DMS53 (cell line): Measurements from ENCODE around the gene GYS1.

ENCODE experiments used
- DNase-seq: peaks from one replicate; lab custom pipeline; 2025; lab: John Stamatoyannopoulos, UW

The GYS1 gene

DNA sequence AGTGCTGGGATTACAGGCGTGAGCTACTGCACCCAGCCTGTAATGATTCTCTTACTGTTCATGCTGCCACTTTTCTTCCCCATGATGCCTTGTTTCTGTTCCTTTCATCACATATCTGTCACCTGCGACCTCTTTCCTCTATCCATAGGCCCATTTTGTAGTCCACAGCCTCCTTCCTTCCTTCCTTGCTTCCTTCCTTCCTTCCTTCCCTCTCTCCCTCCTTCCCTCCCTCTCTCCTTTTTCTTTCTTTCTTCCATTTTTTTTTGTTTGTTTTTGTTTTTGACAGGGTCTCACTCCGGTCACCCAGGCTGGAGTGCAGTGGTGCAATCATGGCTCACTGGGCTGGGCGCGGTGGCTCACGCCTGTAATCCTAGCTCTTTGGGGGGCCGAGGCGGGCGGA, 4.2 kb downstream of the GYS1 start:
- no peak for DNase-seq

DNA sequence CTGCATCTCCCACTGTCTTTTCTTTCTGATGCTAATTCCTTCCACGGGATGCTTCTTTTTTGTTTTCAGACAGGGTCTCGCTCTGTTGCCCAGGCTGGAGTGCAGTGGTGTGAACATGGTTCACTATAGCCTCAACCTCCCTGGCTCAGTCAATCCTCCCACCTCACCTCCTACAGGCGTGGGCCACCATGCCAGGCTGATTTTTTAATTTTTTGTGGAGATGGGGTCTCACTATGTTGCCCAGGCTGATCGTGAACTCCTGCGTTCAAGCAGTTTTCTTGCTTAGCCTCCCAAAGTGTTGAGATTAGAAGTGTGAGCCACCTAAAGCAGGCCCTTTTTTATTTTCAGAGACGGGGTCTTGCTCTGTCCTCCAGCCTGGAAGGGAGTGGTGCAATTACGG, 4.8 kb downstream of the GYS1 start:
- no peak for DNase-seq

DNA sequence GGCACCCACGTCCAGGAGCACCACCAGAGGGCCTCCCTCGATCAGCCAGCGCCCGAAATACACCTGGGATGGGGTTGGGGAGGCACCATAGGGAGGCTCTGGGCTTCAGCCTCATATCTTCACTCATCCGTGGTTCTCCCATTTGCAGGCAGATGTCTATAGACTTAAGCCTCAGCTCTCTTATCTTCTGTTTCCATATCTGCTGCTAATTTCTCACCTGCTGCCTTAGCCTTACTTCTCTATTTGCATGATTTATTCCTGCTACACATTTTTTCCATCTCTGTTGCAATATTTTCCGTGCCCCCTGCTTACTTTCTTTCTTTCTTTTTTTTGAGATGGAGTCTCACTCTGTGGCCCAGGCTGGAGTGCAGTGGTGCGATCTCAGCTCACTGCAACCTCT, 5.8 kb downstream of the GYS1 start:
- no peak for DNase-seq

DNA sequence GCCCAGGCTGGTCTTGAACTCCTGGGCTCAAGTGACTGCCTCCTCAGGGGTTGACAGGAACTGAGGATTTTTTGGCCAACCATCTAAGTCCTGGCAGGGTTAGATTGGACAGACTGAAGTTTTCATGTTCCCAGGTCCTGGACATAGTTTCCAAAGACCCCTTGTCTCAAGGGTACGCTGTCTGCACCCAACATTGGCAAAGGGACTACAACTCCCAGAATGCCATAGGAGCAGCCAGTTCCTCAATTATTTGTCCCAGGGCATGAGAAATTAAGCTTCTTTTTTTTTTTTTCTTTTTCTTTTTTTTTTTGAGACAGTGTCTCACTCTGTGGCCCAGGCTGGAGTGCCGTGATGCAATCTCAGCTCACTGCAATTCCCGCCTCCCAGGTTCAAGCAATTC, 6.9 kb downstream of the GYS1 start:
- no peak for DNase-seq

DNA sequence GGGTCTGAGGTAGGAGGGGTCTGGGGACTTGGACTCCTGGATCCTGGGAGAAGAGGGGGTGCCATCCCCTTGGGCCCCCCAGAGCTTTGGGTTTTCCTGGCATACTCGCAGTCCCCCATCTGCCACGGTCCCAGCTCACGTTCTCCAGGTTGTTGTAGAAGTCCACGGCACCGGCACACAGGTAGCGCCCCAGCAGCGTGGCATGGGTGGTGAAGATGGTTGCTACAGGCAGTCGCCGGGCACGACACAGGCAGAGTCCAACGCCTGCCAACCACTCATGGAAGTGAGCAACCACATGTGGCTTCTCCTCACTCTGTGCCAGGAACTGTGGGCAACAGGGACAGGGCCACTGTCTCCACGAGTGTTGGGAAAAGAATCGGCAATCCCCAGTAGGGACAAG, 7.4 kb downstream of the GYS1 start:
- no peak for DNase-seq

DNA sequence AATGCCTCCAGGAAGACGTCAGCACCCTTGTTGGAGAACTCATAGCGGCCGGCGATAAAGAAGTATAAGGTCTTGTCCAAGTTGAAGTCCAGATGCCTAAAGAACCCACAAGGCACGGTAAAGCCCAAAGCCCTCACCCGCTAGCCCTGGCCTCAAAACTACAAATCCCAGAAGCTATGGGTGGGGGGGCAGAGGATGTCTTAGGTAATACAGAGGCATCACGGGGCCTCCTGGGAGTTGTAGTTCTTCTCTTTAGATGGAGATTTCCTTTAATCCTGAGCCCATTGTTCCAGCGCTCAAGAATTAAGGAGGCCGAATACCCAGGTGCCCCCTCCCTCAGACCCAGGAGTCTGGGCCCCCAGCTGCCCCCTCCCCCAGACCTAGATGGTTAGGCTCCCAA, 10.8 kb downstream of the GYS1 start:
- DNase-seq, result peak; percentile 43

DNA sequence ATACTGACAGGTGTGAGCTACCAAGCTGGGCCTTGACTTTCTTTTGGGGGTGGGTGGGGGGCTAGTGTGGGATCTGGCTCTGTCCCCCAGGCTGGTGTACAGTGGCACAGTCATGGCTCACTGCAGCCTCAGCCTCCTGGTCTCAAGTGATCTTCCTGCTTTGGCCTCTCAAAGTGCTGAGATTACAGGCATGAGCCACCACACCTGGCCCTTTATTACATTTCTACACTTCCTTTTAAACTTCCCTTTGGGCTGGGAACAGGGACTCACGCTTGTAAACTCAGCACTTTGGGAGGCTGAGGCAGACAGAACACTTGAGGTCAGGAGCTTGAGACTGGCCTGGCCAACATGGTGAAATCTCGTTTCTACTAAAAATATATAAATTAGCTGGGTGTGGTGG, 16.0 kb downstream of the GYS1 start:
- DNase-seq, result no peak

DNA sequence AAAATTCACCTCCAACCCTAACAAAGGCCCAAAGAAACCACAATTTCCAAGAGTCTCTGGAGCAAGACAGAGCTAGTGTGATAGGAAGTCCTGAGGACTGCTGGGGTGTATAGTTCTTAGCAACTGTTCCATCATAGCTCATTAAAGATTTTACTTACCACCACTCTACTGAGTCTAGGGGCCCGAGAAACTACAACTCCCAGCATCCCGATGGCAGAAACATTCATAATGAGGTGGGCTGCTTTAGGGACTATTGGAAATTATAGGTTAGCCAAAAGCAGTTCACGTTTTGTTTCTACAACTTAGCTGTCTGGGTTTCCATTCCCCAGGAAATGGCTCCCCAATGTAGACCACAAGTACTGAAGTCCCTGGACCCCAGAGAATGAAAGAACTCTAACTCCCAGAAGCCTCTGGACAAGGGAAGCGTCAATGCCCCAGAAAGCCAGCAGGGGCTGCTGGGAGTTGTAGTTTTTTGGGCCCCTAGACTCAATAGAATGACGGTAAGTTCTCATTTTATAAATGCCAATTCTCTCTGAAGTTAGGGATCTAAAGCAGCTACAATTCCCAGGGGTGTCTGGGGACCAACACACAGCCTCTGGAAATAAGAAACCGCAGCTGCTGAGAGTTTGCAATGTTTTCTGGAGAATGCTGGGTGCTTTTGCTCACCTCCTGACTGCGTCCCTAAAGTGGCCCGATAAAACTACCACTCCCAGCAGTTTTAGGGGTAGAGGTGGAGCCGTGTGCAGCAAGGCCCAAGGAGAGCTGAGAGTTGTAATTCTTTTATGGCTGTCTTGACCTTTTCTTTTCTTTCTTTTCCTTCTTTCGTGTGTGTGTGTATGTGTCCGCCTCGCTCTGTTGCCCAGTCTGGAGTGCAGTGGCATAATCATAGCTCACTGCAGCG, 16.9 kb downstream of the GYS1 start:
- peak; percentile 55 for DNase-seq

DNA sequence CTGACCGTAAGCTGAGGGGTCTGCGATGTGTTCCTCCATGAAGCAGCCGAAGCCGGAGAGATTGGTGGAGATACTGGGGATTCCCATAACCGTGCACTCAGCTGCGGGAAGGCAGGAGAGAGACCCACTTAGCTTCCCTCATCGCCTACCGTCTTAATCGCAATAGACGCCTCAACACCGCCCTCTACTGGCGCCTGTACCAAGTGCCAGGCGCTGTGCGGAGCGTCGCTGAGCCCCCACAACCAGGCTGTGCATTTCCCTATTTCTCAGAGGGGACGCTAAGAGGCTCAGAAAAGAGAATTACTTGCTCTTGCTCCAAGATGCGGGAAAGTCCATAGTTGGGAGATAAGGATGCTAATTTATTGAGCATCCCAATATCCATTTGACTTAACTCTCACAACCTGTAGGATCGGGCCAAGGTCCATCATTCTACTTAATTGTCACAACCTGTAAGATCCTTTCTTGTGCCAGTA, 22.1 kb downstream of the GYS1 start:
- DNase-seq, result peak; percentile 92

DNA sequence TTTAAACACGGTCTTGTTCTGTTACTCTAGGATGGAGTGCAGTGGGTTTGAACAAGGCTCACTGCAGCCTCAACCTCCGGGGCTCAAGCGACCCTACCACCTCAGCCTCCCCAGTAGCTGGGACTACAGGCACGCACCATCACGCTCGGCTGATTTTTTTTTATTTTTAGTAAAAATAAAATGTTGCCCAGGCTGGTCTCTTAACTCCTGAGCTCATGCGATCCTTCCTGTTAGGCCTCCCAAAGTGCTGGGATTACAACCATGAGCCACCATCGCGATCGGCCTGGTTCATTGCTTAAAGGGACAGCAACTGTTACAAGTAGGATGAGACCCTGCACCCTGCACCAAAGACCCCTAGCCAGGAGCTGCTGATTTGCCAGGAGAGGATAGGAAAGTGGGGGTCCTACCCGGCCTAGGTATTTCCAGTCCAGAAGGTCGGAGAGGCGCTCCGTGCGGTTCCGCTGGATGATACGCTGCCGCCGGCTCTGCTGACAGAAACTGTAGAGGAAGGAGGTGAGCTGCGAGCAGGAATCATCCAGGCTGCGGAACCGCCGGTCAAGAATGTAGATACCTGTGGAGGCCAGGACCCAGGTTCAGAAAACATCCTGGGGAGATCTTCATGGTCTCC, 22.9 kb downstream of the GYS1 start:
- DNase-seq, result no peak

DNA sequence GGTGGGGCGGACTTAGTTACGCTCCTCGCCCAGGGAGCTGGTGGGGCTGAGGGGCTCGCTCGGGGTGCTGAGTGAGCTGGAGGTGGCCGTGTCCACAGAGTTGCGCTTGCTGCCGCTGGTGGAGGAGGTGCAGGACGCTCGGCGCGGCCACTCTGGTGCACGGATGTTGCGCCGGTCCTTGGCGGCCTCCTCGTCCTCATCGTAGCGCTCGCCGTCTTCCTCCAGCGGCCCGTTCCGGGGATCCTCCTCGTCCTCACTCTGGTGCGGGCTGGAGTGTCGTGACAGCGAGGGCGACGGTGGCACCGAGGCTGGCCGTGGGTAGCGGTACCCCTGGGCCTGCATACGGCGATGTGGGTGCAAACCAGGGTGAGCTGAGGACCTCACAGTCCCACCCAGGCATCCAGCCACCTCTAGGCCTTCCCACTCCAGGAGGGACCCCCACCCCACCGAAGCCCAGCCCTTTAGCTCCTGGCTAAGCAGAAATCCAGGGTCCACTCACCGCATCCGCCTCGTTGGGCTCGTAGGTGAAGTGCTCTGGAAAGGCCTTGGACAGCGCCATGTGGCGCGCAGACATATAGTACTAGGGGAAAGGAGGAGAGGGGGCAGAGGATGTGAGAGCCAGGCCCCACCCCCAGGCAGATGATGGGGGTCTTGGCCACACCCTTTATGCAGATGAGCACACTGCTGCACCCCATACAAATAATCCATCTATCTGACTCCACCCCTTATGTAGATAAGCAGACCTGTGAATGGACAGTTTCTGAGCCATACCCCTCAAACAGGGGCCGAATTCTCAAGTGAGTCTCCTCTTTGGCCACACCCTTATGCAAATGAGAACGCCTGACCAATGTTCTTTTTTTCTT, 23.6 kb downstream of the GYS1 start:
- peak; percentile 35 for DNase-seq

DNA sequence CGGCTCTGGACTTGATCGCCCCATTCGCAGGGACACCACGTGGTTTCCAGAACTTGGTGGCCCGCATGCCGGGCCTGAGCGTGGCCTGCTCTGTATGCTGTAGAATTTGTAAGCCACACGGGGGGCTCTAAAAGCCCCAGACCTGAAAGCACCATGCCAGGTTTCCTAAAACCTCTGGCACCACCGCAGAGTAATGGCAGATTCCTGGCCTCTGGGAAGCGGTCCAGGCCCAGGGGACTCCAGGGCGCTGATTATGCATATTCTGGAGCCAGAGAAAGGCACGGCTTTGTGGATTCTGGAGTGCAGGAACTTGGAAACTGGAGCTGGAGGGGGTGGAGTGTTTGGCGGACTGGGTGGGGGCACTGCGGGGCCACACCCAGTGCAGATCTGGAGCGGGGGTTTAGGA, 24.3 kb downstream of the GYS1 start:
- no peak for DNase-seq

DNA sequence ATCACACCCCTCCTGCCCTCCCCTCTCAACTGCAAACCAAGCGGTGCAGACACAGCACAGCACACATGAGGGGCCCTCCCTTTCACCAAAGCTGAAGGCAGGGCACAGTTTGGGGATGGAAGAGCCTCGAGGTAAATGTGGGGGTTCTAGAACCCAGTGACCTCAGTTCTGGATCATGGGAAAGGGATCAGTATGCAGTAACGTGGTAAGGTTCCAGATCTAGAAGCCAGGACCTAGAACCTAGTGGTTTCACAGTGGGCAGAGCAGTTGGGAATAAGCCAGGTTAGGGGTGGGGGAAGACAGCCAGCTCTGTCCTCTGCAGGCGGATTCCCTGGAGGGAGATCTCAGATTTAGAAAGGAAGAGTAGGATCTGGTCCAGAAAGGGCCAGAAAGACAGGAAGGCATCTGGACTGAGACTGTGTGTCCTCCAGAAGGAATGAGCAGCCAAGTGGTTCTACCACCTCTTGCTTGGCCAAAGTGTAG, 24.9 kb downstream of the GYS1 start:
- peak; percentile 45 for DNase-seq

DNA sequence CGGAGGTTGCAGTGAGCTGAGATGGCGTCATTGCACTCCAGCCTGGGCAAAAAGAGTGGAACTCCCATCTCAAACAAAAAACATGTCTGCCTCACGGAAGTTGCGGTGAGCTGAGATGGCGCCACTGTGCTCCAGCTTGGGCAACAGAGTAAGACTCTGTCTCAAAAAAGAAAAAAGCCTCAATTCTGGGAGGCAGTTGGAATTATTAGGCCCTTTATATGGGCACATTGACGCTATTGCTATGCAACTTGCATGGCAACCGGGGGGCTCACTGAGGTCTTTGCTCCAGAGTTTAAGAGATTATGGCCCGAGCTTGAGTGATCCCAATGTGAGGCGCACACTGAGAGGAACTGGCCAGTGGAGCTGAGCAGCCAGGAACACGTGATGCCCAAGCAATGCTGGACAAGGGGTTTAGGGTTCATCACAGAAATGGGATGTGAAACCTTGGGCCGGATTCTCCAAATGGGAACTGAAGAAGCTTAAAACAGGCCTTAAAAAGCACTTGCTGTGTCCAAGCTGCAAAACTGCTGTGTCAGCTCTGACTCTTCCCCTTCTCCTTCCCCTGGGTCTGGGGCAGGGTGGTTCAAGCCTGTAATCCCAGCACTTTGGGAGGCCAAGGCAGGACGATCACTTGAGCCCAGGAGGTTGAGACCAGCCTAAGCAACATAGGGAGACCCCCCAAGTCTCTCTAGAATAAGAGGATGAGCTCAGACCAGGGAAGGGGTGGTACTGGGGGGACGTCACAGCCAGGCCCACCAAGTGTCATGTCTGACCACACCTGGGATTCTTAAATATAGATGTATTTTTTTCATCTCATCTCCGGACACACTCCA, 25.5 kb downstream of the GYS1 start:
- DNase-seq, result peak; percentile 40

DNA sequence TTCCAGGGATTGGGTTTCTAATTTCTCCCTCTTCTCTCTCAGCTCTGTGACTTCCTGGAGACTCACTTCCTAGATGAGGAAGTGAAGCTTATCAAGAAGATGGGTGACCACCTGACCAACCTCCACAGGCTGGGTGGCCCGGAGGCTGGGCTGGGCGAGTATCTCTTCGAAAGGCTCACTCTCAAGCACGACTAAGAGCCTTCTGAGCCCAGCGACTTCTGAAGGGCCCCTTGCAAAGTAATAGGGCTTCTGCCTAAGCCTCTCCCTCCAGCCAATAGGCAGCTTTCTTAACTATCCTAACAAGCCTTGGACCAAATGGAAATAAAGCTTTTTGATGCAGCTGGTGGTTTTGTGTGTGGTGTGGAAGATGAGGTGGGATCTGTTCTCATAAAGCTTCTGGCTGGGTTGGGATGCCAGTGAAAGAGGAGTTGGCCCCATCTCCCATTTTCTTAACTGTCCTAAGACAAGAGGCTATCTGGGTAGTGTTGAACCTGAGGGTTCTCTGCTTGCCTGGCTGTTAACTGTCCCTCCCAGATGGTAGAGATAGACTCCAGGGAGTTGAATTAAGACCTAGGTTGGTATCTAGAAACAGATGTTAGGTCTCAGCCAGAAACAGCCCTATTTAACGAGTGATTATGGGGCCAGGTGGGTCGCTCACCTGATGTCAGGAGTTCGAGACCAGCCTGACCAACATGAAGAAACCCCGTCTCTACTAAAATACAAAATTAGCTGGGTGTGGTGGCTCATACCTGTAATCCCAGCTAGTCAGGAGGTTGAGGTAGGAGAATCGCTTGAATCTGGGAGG, 26.4 kb downstream of the GYS1 start:
- peak; percentile 23 for DNase-seq

DNA sequence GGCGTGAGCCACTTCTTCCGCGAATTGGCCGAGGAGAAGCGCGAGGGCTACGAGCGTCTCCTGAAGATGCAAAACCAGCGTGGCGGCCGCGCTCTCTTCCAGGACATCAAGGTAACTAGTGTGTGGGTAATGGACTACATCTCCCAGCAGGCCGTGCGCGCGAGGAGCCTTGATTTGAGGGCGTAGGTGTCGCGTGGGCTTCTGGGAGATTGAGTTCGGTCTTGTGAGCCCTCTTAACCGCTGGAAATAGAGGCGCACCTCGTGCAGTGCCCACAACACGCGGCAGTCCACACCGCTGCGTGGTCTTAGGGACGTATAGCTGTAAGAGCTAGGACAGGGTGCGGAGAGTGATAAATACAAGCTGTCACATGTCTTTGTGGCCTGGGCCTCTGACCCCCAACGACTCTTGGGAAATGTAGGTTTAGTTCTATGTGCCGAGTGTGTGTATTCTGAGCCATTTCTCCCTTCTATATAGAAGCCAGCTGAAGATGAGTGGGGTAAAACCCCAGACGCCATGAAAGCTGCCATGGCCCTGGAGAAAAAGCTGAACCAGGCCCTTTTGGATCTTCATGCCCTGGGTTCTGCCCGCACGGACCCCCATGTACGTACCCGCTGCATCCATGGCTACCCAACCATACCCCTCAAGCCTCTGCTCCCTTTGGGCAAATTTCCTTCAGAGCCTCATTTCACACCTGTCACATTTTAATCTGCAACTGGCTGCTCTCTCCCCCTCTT, 27.1 kb downstream of the GYS1 start:
- DNase-seq, result peak; percentile 94

DNA sequence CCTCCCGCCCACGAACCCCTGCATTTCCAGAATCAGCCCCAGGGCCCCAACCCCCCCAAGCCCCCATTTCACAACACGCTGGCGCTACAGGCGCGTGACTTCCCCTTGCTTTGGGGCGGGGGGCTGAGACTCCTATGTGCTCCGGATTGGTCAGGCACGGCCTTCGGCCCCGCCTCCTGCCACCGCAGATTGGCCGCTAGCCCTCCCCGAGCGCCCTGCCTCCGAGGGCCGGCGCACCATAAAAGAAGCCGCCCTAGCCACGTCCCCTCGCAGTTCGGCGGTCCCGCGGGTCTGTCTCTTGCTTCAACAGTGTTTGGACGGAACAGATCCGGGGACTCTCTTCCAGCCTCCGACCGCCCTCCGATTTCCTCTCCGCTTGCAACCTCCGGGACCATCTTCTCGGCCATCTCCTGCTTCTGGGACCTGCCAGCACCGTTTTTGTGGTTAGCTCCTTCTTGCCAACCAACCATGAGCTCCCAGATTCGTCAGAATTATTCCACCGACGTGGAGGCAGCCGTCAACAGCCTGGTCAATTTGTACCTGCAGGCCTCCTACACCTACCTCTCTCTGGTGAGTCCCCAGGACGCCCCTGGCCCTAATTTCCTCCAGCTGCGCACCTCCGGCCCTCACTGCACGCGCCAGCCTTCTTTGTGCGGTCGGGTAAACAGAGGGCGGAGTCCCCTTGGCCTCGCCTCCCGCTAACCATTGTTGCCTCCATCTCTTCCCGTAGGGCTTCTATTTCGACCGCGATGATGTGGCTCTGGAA, 27.9 kb downstream of the GYS1 start, which contains the start of gene FTL:
TSS of gene FTL (plus strand) at position 270 of the 766 bp plus-strand sequence. CDS start at position 469, 199 bp downstream.
- DNase-seq, result peak; percentile 97

DNA sequence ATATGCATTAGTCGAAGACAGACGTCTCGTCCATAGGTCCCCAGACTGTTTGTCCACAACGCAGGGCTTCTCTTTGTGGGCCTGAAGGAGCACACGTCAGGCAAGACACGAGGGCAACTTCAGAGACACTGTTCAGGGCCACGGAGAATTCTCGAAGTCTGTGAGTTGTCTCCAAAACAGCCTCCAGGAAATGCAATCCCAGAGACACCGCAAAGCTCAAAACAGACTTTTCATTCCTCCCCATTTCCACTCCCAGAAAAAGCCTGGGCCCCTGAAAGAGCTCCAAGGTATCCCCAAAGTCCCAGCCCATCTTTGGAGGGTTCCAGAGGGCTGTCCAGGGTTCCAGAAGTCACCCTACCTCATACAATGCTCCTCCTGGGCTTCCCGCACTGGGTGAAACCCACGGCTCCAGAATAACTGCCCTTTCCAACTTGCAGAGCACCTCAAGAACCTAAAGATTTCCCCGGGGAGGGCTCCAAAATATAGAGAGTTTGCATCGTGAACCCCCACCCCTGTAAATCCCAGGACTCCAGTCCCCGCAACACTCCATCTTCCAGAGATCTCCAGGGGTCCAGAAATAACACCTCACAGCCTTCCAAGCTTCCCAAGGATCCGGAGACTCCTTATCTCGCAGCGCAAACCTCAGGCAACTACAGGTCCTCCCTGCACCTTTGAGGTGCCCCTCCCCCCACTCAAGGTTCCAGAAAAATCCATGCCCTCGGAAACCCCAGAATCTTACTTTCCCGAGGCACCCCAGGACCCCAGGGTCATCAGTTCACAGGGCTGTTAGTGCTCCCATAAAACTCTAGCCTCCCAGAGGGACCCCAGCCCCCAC, 28.7 kb downstream of the GYS1 start:
- DNase-seq, result peak; percentile 58
